D721Med (cell line): ENCODE data around the gene SGSM2.
"Not testable (repeated sequence)": the region's sequence is repeated elsewhere in the genome, so short reads cannot be mapped to it uniquely, and the experiment has no call there.

ENCODE experiments used
- DNase-seq: peaks from one replicate; pipeline ENCODE4 v3.0.0; 2011; ENCODE audit warnings: low spot score; ENCODE audit not compliant: insufficient read length
- FAIRE-seq: peaks from 2 replicates; lab custom pipeline; 2011; peaks lifted over from hg19 to GRCh38; lab: Jason Lieb, UNC
- TF ChIP-seq, protein P1 (sequence below): IDR thresholded peaks from 2 replicates; pipeline ENCODE4 v1.5.1; 2012; ENCODE audit warnings: mild to moderate bottlenecking, control low read depth; ENCODE audit not compliant: insufficient read depth; ENCODE audit errors: missing control alignments

Gene SGSM2

DNA sequence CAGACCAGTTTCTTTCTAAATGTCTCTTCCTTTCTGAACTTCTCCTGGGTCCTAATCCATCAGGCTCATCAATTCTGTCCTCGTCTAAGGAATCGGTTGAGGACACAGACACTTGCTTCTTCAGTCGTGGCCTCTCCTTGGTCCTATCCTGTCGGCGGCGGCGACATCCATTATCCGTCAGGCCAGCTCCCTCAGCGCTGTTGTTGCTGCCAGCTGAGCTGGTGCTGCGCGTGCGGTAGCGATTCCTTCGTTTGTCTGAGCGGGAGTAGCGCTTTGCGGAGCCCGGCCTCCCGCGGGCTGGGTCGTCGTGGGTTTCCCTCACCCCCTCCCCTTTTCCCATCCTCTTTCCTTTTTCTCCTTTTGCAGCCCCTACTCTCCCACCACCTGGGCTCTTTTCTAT is 37.5 kb upstream of the SGSM2 start:
- DNase-seq (no peak), FAIRE-seq (no peak)
- TF ChIP-seq, protein P1, sequence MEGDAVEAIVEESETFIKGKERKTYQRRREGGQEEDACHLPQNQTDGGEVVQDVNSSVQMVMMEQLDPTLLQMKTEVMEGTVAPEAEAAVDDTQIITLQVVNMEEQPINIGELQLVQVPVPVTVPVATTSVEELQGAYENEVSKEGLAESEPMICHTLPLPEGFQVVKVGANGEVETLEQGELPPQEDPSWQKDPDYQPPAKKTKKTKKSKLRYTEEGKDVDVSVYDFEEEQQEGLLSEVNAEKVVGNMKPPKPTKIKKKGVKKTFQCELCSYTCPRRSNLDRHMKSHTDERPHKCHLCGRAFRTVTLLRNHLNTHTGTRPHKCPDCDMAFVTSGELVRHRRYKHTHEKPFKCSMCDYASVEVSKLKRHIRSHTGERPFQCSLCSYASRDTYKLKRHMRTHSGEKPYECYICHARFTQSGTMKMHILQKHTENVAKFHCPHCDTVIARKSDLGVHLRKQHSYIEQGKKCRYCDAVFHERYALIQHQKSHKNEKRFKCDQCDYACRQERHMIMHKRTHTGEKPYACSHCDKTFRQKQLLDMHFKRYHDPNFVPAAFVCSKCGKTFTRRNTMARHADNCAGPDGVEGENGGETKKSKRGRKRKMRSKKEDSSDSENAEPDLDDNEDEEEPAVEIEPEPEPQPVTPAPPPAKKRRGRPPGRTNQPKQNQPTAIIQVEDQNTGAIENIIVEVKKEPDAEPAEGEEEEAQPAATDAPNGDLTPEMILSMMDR: no peak

- DNase-seq (no peak), FAIRE-seq (no peak)
These were observed 34.5 kb upstream of the SGSM2 start for GRCh38 chr17:2302778-2303203.

DNA sequence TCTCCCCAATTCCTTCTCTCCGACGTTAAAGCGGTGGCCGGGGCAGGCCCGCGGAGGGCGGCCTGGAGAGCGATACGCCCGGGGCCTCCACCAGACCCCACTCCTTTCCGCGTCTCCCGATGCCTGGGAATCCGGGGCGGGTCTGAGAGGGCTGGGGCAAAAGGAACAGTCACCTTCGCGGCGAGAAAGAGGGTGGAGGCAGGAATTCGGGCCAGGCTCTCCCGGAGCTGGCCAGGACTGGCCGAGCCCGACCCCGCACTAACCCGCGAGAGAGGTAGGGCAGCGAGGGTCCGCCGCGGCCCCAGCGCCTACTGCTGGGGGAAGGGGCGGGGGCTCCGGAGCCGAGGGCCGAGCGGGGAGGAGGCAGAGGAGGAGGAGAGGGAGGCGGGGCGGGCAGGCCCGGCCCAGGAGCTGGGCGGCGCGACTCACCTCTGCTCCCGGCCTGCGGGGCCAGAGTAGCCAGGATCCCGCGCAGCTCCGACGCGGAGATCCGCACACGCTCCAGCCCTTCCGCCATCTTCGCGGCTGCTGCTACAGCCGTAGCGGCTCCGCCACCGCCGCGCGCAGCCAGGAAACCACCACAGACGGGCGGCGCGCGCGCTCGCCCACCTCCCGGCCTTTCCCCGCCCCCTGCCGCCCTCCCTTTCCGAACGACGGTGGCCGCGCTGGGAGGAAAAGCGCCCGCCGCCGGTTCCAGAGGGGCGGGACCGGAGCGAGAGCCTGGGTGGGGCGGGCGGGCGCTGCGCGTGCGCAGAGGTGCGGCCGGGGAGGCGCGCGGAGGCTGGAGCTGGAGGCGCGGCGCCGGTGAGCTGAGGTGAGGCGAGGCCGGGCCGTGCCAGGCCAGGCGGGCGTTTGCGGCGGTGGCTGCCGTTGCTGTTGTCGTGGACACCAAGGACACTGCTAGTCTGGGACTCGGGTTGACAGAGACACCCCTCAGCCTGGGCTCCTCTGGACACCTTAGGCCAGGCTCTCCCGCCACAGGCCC is 33.8 kb upstream of the SGSM2 start, which contains the start of the genes SMG6 and SRR:
Gene SMG6 (minus strand): TSS at position 582 of the 985 bp plus-strand sequence. CDS start 65 bp downstream, at position 517.
Gene SRR (plus strand): TSS at position 747 of the 985 bp plus-strand sequence. CDS start 11,611 bp downstream, outside the sequence.
- DNase-seq (peak; percentile 95), FAIRE-seq (no peak)
- TF ChIP-seq, protein P1: no peak

More at GRCh38 chr17:2302778-2303203, 34.5 kb upstream of the SGSM2 start:
- TF ChIP-seq, protein P1: no peak

- DNase-seq (no peak), FAIRE-seq (no peak)
- TF ChIP-seq, protein P1: no peak
These were observed 32.4 kb upstream of the SGSM2 start for GRCh38 chr17:2304931-2305330.

DNA sequence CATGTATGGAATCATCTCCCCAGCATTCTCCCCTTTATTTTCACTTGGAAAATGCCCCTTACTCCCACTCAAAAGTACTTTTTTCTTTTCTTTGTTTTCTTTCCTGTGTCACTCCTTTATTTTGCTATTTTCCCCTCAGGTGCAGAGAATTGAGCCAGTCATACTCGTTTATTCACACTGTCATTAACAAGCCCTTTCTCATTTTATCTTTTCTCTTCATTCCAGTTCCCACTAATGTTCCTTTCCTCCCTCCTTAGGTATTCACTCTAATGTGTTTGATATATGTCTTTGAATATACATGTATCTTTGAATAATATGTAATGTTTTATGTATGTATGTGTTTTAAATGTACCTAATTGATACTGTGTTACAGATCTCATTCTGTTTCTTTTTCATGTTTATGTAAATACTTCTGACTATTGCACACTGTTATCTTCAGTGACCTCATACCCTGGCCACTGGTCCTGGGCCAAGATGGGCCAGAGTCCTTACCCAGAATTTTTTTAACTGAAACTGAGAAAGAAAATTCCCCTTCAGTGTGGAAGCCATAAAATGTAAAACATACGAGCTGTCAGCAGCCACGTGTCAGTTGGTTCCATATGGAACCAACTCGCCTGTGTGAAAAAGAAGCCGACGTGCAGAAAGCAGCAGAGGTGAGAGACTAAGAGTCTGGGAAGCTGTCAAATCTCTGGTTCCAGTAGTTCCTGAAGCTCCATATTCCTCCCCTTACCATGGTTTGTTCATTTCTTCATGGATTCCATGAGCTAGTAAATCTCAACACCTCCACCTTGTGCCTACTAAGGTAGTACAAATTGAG is 27.8 kb upstream of the SGSM2 start:
- TF ChIP-seq, protein P1: no peak
- DNase-seq (no peak), FAIRE-seq (no peak)

DNA sequence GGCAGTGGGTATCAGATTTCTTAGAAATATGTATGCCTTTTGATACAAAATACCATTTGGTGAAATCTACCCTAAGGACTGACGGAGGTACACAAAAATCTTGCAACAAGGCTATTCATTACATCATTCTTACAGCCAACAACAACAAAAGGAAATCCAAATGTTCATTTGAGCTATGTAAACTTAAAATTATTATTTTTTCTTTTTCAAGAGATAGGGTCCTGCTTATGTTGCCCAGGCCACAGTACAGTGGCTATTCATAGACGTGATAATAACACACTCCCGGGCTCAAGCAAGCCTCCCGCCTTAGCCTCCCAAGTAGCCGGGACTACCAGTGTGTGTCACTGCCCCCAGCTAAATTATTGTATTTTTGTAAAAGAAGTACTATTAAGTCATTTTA is 24.6 kb upstream of the SGSM2 start:
- FAIRE-seq: no peak
- no peak for DNase-seq
- TF ChIP-seq, protein P1: no peak

DNA sequence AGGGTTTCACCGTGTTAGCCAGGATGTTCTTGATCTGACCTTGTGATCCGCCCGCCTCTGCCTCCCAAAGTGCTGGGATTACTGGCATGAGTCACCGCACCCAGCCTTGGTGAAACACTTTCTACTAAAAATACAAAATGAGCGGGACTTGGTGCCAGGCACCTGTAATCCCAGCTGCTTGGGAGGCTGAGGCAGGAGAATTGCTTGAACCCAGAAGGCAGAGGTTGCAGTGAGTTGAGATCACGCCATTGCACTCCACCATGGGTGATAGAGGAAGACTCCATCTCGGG is 20.4 kb upstream of the SGSM2 start:
- not testable (repeated sequence) for DNase-seq, FAIRE-seq
